SH-SY5Y (cell line): ENCODE results near the gene IRF7.

Experiments
- GATA2 ChIP-seq: IDR thresholded peaks from 2 replicates; pipeline ENCODE4 v1.6.1; 2011; ENCODE audit warnings: mild to moderate bottlenecking, low read depth, low read length
- GATA3 ChIP-seq: IDR thresholded peaks from 2 replicates; pipeline ENCODE4 v1.6.1; 2011; ENCODE audit warnings: low read depth, mild to moderate bottlenecking, low read length, moderate library complexity

- TF ChIP-seq GATA2 (no peak), GATA3 (no peak)
These were observed 47.0 kb upstream of the IRF7 start for GRCh38 chr11:662689-663274.
